GM19467 (cell line): ENCODE measurements around the gene KCNQ1.
"Not testable (repeated sequence)": the region's sequence is repeated elsewhere in the genome, so short reads cannot be mapped to it uniquely, and the experiment has no call there.

Experiments used
- ATAC-seq: cut with Tn5 transposase; IDR thresholded peaks from one replicate; pipeline ENCODE4 v1.9.1; 2021; ENCODE audit warnings: mild to moderate bottlenecking, moderate library complexity; ENCODE audit not compliant: unreplicated experiment

Gene KCNQ1

GRCh38 chr11:2472428-2473186 lies 27.8 kb downstream of the KCNQ1 start:
- ATAC-seq, result no peak

- no peak for ATAC-seq
Measured at GRCh38 chr11:2473361-2474058, 28.7 kb downstream of the KCNQ1 start.

- no peak for ATAC-seq
Measured at GRCh38 chr11:2474059-2474901, 29.5 kb downstream of the KCNQ1 start.

DNA sequence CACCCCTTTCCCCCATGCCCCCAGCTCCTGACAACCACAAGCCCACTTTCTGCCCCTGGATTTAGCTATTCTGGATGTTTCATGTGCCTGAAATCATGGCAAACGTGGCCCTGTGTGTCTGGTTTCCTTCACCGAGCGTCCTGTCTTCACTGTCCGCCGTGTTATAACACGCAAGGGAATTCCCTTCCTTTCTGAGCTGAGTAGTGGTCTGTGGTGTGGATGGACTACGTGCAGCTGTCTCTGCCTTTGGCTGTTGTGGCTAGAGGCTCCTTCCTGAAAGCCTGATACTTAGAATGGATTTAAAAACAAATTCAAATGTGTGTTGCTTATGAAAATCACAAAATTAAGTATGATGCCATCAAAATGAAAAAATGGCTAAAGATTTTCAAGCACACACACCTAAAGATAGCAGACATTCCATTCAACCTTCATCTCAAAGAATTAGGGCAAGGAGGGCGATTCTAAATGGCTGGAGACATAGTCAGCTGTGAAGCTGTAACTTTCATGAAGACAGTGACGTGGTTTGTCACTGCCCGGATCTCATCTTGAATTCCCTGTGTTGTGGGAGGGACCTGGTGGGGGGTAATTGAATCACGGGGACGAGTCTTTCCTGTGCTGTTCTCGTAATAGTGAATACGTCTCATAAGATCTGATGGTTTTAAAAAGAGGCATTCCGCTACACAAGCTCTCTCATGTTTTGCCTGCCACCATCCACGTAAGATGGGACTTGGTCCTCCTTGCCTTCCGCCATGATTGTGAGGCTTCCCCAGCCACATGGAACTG lies 30.5 kb downstream of the KCNQ1 start:
- no peak for ATAC-seq

GRCh38 chr11:2477254-2477653 lies 32.4 kb downstream of the KCNQ1 start:
- ATAC-seq, result no peak

GRCh38 chr11:2477936-2478335 lies 33.1 kb downstream of the KCNQ1 start:
- no peak for ATAC-seq

GRCh38 chr11:2480067-2480873 lies 35.5 kb downstream of the KCNQ1 start:
- ATAC-seq, result not testable (repeated sequence)

DNA sequence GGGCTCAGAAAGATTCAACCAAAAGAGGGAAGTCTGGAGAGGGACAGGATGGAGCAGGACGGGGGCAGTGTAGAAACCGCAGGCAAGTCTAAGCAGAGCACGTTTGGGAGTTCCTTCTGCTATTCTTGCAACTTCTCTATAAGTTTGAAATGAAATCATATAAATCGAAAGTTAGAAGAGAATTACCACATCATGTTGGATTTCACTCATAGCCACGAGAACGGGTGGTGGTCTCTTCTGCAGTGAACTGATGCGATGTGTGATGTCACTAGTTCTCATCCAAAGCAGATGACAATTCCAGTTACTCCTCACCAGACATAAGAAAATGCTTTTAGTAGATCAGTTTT lies 36.0 kb downstream of the KCNQ1 start:
- no peak for ATAC-seq

DNA sequence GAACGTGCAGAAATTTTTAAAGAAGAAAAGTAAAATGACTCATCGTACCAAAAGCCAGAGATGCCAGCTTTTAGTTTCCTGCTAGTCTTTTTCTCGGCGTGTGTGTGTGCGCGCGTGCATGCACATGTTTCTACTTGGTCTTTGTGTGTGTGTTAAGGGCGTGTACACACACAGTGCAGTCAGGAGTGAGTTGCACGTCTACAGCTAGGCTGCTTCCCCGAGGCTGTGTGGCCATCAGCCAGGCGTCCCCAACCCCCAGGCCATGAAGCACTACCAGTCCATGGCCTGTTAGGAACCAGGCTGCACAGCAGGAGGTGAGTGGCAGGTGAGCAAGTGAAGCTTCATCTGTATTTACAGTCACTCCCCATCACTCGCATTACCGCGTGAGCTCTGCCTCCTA lies 36.4 kb downstream of the KCNQ1 start:
- ATAC-seq, result no peak

DNA sequence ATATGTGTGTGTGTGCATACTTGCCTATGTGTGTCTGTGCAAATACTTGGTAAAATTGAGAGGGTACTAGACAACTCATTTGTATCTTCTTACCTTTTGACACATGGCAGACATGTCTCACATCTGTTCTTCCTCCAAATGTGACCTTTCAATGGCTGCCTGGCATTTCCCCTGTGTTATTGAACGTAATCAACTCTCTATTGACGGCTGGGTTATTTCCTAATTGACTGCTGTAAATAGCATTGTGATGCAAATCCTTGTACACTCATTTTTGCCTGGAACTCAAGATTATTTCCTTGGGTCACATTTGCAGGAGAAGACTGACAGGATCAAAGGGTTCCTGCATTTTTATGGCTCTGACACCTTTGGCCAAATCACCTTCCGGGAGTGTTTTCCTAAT lies 37.4 kb downstream of the KCNQ1 start:
- ATAC-seq, result no peak

- no peak for ATAC-seq
Measured at GRCh38 chr11:2482745-2483144, 37.9 kb downstream of the KCNQ1 start.

- no peak for ATAC-seq
Measured at GRCh38 chr11:2483426-2483825, 38.6 kb downstream of the KCNQ1 start.

DNA sequence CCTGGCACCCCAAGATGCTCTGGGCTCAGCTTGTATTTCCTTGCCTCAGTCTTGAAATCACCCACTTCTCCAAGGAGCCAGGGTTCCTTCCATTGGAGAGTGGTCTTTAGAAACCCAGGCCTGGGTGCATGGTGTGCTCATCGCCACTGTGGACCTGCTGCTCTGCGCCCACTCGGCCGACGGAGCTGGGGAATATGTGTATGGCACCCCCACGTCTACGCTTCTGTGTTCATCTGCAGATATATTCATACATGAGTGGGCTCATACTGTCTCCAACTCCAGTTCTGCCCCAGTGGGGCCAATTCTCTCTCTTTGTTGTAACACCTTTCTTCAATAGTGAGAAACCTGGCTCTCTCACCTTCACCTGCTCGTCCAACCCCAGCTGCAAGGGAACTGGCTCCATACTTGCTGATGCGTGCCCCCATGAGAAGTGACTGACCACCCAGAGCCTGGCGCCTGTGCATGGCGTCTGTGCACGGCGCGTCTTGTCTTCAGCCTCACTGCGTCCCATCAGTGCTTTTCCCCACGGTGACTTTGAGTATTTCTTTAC lies 39.8 kb downstream of the KCNQ1 start:
- no peak for ATAC-seq

- no peak for ATAC-seq
Measured at GRCh38 chr11:2488004-2488403, 43.2 kb downstream of the KCNQ1 start.

DNA sequence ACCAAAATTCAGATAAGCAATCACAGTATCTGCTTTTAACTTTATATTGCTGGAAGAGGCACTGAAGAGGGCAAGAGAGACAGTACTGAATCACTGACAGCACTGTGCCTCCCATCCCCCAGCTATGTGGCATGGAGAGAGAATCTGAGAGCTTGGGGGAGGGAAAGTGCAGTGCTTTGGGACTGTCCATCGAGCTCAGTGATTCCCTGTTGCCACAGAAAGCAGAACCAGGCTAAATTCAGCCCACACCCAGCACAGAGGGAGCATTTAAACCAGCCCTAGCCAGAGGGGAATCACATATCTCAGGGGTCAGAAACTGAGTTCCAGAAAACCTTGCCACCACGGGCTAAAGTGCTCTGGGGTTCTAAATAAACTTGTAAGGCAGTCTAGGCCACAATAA lies 44.3 kb downstream of the KCNQ1 start:
- no peak for ATAC-seq

DNA sequence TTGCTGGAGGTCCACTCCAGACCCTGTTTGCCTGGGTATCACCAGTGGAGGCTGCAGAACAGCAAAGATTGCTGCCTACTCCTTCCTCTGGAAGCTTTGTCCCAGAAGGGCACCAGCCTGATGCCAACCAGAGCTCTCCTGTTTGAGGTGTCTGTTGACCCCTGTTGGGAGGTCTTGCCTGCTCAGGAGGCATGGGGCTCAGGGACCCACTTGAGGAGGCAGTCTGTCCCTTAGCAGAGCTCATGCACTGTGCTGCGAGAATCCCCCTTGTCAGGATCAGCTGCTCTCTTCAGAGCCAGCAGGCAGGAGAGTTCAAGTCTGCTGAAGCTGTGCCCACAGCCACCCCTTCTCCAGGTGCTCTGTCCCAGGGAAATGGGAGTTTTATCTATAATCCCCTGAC lies 53.1 kb downstream of the KCNQ1 start:
- not testable (repeated sequence) for ATAC-seq

DNA sequence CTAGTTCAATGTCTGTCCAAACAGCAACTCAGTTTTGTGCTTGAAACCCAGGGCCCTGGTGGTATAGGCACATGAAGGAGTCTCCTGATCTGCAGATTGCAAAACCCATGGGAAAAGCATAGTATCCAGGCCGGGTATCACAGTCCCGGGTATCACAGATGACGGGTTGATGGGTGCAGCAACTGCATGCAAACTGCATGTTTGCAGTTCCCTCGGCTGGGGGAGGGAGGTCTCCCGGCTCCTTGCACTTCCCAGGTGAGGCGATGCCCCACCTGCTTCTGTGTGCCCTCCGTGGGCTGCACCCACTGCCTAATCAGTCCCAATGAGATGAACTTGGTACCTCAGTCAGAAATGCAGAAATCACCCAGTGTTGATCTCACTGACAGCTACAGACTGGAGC lies 53.9 kb downstream of the KCNQ1 start:
- ATAC-seq, result no peak

DNA sequence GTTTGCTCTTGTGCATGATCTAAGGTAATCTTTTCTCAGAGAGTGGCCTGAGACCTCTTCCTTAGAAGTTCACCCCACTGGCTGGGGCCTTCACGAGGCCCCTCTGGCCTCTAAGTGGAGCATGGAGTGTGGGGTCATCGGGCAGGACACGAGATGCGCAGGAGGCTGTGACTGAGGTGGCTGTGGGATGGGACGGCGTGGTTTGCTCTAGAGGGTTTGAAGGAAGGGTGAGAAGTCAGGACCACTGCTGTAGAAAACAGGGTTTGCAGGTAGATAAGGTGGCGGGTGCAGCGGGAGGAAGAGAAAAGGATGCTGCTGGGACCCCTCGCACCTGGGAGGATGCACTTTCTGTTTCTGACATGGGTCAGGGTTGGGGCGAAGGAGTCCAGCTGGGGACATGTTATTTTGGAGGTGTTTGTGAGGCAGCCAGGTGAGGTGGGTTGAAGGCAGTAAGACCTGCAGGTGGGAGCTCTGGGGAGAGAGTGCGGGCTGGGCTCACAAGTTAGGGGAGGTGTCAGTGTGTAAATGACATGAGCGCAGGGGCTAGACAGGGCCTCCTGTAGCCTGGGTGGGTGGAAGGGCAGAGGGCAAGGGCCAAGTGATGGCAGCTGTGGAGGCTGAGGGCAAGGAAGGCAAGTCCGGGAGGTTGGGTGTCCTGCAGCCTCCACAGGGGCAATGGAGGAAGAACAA lies 62.5 kb downstream of the KCNQ1 start:
- ATAC-seq, result no peak
